GM13977 (cell line): ENCODE measurements around the gene PGF.
A peak's percentile ranks its signal among the peaks of the same experiment; 100 is the strongest.

Source experiments
- DNase-seq: peaks from one replicate; pipeline ENCODE4 v3.0.0; 2012; ENCODE audit warnings: low spot score
- CTCF ChIP-seq: IDR thresholded peaks from 2 replicates; pipeline ENCODE4 v1.5.1; 2012; ENCODE audit warnings: mild to moderate bottlenecking, control low read depth; ENCODE audit not compliant: insufficient read depth; ENCODE audit errors: extremely low read depth, missing control alignments
- in situ Hi-C: fragments of 300-500 bp; cut with MboI; formaldehyde crosslinking; loops from one replicate; pipeline ENCODE4 v1.12.0; 2022; ENCODE audit warnings: low sequenced_read_pairs, low pct_unique_long_range_greater_than_20kb, mixed read lengths, inconsistent platforms; ENCODE audit not compliant: unreplicated experiment

PGF gene

GRCh38 chr14:74929242-74929641 lies 26.2 kb downstream of the PGF start:
- DNase-seq, result no peak
- no peak for TF ChIP-seq CTCF
- in situ Hi-C loops, result no loop called here

- no peak for DNase-seq
- in situ Hi-C loops, result no loop called here
- TF ChIP-seq CTCF, result no peak
These were observed 28.2 kb downstream of the PGF start for GRCh38 chr14:74927225-74927624.

DNA sequence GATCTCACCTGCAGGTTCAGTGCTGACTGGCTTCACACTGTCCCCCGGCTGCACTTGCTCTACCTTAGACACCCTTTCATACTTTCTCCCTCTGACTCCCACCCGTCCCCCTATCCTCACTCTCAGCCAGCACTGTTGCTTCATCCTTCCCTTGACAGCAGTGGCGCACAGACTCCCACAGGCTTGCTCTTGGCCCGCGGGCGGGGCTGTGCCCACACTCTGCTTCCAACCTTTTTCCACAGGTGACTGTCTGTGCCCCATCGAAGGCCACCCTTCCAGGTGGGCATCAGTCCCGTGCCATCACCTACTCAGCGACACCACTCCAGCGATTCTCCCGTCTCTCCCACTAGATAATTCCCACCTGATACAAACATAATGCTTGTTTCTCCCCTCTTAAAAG lies 31.3 kb downstream of the PGF start:
- in situ Hi-C loops, result no loop called here
- TF ChIP-seq CTCF, result no peak

DNA sequence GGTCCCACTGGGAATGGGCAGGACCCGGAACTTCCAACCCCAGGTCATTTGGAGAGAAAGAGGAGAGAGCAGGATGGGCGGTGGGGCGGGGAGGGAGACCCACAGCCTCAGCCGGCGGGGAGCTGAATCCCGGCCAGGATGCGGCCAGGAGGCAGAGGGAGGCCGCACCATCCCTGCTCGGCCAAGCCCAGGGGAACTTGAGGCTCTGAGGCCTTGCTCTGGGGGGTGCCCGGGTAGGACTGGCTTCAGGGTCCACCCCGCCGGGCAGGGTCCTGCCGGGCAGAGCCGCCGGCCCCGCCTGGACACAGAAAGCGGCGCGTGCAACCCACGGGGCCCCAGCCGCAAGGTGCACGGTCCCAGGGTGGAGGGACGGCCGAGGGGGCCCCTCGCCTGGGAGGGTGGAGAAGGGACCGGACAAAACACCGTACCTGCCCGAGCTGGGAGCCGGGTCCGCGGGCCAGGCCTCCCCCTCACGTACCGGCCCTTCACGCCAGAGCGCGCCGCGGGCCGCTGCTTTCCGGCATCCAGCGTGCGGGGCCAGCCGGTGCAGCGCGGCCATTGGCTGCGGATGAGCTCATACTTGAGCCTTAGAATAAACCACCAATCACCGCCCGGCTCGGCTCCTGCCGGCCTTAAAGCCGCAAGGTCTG lies 32.5 kb downstream of the PGF start, which contains the start of gene RPS6KL1:
RPS6KL1 (minus strand) TSS at position 509 of the 650 bp plus-strand sequence. CDS start 1,719 bp downstream, outside the sequence.
- in situ Hi-C loops, result no loop called here
- TF ChIP-seq CTCF, result no peak
- DNase-seq, result peak; percentile 94

More for the DNA sequence above, 31.3 kb downstream of the PGF start:
- no peak for DNase-seq

- no peak for DNase-seq
- TF ChIP-seq CTCF, result no peak
- in situ Hi-C loops, result no loop called here
These were observed 33.2 kb downstream of the PGF start for GRCh38 chr14:74921987-74922751.

- no peak for TF ChIP-seq CTCF
- in situ Hi-C loops, result no loop called here
- DNase-seq, result no peak
These were observed 34.3 kb downstream of the PGF start for GRCh38 chr14:74921053-74921620.
